Adipose tissue (tissue), 3 donors: ENCODE data around the gene ERFE. TPM values are rescaled to one million over a fixed set of nuclear protein-coding genes. Genes with fewer than 3 reads are reported as not detected.

ENCODE experiments used
- H3K27ac ChIP-seq: one replicate; pipeline ENCODE4 v1.5.1; 2013; ENCODE audit warnings: low read depth, low read length
- WGBS, 3 donors: extraction: QIAGEN DNeasy Blood & Tissue Kit; methylation state at CpG; one replicate each; pipeline ENCODE4 v1.1.7; 2013; 5-methylcytosine and 5-hydroxymethylcytosine counted together
- polyA plus RNA-seq, 3 donors: library from polyadenylated mRNA; stranded (reverse); fragments of 200-250 nt; gene quantifications; one replicate each; pipeline ENCODE4 v1.2.3, GENCODE V29; 2013
- donor health status: healthy with polysubstance abuse.
- donor health status: Bipolar disorder and iron deficiency.
- donor health status: healthy.

Gene ERFE
- polyA plus RNA-seq, 3 donors, result 0.41 to 2.1 TPM; not detected in 1

DNA sequence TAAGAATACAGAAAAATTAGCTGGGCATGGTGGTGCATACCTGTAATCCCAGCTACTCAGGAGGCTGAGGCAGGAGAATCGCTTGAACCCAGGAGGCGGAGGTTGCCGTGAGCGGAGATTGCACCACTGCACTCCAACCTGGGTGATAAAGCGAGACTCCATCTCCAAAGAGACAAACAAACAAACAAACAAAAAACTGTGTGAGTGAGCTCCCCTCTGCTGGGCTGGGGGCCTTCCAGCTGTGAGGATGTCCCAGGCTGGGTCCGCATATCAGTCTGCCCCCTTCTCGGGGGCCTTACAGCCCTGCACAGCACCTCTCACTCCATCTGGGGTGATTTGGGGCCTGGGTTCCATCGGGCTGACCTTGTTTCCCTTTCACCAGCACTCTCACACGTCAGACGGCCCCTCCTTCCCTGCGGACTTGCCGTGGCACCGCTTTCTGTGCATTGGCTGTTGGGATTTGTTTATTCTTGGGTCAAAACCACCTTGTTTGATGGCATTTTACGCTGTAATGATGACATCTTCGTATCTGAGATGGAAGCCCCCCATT lies 23.1 kb upstream of the ERFE start:
- WGBS, 3 donors, result 83 to 89% (median 83%) methylated on average over 15 of the region's 15 CpGs
- no peak overlapping the region for H3K27ac ChIP-seq

GRCh38 chr2:238136820-238137537 lies 21.8 kb upstream of the ERFE start:
- H3K27ac ChIP-seq, result no peak overlapping the region
- 54 to 81% (median 60%) methylated on average over 14 of the region's 14 CpGs for whole genome bisulfite sequencing, 3 donors

GRCh38 chr2:238137885-238138284 lies 20.9 kb upstream of the ERFE start:
- no peak overlapping the region for H3K27ac ChIP-seq
- WGBS, 3 donors, result 89 to 95% (median 92%) methylated on average over 13 of the region's 13 CpGs

DNA sequence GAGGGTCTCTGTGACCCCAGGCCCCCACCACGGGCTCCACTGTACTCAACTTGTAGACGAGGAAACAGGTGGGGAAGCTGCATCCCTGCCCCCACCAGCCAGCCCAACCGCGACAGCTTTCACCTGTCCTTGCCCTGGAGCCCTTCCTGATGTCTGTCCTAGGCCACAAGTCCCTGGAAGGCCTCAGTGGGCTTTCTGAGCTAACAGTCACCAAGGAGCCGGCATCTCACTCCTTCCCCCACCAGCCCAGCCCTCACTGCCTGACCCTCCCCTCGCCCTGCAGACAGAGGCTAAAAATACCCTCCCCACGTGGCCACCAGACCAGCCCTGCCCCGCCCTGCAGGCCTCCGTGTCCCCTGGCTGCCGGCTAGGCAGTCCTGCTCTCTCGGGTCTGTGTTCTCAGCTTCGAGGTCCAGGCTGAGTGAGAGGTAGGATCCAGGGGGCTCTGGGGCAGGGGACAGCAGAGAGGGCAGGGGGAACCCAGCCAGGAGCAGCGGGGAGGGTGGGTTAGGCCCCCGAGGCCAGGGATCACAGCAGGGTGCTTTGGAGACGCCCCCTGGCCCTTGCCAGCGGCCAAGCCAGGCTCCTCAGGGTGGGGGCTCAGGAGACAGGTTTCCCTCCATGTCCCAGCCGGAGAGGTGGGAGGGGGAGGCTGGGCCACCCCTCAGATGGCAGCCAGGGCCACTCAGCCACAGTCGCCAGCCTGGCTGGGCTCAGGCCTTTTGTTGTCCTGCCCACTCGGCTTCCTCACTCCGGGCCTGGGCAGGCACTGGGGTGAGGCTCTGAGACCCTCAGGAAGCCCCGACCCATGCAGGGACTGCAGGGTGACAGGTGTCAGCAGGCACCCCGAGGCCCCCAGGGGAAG lies 20.2 kb upstream of the ERFE start, which contains the start of gene KLHL30:
KLHL30 (plus strand) TSS at position 338 of the 865 bp plus-strand sequence. CDS start 2,087 bp downstream, outside the sequence.
- 64 to 84% (median 70%) methylated on average over 21 to 22 of the region's 22 CpGs for WGBS, 3 donors
- no peak within 1 kb of the TSS for H3K27ac ChIP-seq

- no peak overlapping the region for H3K27ac ChIP-seq
- 52 to 61% (median 58%) methylated on average over 56 of the region's 56 CpGs for WGBS, 3 donors
Observed at GRCh38 chr2:238139196-238140039, 19.4 kb upstream of the ERFE start.

- H3K27ac ChIP-seq, result no peak overlapping the region
- 87 to 93% (median 88%) methylated on average over 7 of the region's 7 CpGs for WGBS, 3 donors
Observed at GRCh38 chr2:238140040-238140439, 18.7 kb upstream of the ERFE start.

- H3K27ac ChIP-seq, result no peak overlapping the region
- 91 to 97% (median 95%) methylated on average over 59 to 60 of the region's 60 CpGs for WGBS, 3 donors
Observed at GRCh38 chr2:238140721-238141540, 17.8 kb upstream of the ERFE start.

GRCh38 chr2:238141541-238142318 lies 17.0 kb upstream of the ERFE start:
- WGBS, 3 donors, result 64 to 68% (median 65%) methylated on average over 10 of the region's 10 CpGs
- H3K27ac ChIP-seq, result no peak overlapping the region

- H3K27ac ChIP-seq, result no peak overlapping the region
- WGBS, 3 donors, result 85 to 88% (median 88%) methylated on average over 29 to 30 of the region's 30 CpGs
Observed at GRCh38 chr2:238142382-238143205, 16.2 kb upstream of the ERFE start.

GRCh38 chr2:238143239-238143951 lies 15.4 kb upstream of the ERFE start:
- 59 to 79% (median 68%) methylated on average over 20 of the region's 20 CpGs for WGBS, 3 donors
- H3K27ac ChIP-seq, result no peak overlapping the region

GRCh38 chr2:238144262-238144661 lies 14.5 kb upstream of the ERFE start:
- H3K27ac ChIP-seq, result no peak overlapping the region
- 72 to 81% (median 78%) methylated on average over 5 of the region's 5 CpGs for WGBS, 3 donors

DNA sequence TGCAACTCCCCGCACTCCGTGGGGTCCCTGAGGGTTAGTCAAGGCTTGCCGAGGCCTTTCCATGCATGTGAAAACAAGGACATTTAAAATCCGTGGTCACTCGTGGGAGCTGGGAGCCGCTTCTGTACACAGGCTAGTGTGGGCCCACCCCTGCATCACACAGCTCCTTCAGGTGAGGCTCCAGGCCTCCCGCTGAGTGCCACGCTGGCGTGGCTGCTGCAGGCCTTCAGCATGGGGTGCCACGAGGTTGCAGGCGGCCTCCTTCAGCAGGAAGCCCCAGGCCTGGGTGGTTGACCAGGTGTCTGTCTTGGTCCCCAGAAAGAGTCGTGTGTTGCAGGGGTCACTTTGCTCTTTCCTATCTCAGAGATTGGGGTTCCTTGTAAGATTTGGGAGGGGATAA lies 13.7 kb upstream of the ERFE start:
- WGBS, 3 donors, result 84 to 87% (median 87%) methylated on average over 12 of the region's 12 CpGs
- H3K27ac ChIP-seq, result no peak overlapping the region

DNA sequence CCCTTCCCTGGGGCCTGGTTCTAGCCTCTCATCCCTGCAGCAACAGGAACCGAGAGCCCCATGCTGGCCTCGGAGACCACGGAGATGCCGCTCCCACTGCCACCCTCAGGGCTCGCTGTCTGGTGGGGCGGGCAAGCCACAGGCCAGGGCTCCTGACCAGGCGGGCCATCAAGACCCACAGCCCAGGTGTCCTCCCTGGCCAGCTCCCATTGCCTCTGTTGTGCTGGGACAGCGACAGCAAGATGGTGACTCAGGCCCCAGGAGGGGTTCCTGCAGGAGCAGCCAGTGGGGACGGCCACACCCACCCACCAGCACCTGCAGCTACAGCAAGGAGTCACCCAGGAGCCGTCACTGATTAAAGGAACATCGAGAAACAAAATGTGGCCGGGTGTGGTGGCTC lies 12.9 kb upstream of the ERFE start:
- WGBS, 3 donors, result 78 to 84% (median 79%) methylated on average over 12 of the region's 12 CpGs
- H3K27ac ChIP-seq, result no peak overlapping the region

GRCh38 chr2:238146884-238147544 lies 11.8 kb upstream of the ERFE start:
- no peak overlapping the region for H3K27ac ChIP-seq
- 89 to 92% (median 90%) methylated on average over 13 of the region's 13 CpGs for whole genome bisulfite sequencing, 3 donors

GRCh38 chr2:238148981-238149380 lies 9.8 kb upstream of the ERFE start:
- H3K27ac ChIP-seq, result no peak overlapping the region
- WGBS, 3 donors, result 94 to 95% (median 95%) methylated on average over 15 of the region's 15 CpGs
